HG02623 (cell line): ENCODE results near the gene AJM1.
"Not testable (repeated sequence)": the region's sequence is repeated elsewhere in the genome, so short reads cannot be mapped to it uniquely, and the experiment has no call there.

Source experiments
- ATAC-seq: cut with Tn5 transposase; IDR thresholded peaks from one replicate; pipeline ENCODE4 v1.9.1; 2021; ENCODE audit warnings: moderate library complexity; ENCODE audit not compliant: unreplicated experiment

Gene AJM1

DNA sequence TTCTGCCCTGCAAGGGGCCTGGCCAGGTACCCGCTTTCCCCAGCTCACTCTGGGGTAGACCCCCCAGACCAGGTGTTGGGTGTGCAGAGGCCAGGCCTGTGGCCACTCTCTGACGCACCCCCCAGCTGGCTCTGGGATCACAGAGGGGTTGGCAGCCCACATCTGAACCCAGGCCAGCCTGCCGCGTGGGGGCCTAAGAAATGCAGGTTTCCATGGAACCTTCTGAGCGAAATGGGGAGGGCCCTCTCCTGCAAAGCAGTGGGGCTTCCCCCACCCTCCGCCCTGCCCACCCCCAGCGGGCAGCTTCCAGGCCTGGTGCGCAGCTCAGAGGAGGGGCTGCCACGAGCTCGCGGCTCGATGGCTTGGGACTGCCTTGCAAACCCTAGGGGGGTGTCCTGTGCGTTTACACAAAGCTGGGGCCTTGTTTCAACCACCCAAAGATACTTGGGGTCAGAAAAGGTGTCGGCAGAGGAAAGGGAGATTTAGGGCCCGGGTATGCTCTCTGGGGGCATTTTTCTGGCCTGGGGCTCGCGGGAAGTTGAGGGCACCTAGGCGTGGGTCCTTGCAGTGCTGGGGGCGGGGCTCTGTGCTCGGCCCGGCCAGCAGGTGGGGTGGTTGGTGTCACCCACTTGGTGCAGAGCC, 1.0 kb downstream of the AJM1 start:
- ATAC-seq = not testable (repeated sequence)

DNA sequence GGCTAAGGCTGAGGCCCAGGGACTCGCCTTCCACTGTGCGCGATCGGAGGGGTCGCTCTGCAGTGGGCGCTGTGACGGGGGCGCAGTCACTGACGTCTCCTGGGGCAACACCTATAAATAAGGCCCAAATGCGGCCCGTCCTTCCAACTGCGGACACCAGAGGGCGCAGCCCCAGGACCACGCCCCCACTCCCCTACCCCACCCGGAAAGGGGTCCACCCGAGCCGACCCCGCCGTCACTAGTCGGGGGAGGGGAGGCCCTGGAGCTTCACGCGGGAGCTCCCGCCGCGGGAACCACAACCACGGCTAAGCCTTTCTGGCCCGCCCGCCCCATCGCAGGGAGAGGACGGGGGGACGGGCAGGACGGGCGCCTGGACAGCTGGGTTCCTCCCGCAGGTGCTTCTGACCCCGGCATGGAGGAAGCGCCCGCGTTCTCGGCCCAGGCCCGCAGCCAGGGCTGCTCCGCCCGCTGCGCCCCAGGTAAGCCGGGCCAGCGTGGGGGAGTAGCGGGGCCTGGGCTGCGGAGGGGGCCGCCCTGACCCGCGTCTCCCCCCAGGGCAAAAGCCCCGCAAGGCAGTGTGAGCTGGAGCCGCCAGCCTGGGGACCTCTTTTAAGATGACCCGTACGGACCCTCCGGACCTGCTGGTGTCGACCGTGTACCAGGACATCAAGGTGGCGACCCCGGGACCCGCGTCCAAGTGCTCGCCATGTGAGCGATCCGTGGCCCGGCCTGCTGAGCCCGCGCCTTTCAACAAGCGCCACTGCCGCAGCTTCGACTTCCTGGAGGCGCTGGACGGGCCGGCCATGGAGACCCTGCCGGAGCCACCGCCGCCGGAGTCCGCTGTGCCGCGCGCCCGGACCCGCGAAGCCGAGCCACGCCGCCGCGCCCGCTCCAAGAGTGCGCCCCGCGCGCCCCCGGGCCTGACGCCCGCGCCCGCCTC, 1.8 kb downstream of the AJM1 start:
- not testable (repeated sequence) for ATAC-seq

DNA sequence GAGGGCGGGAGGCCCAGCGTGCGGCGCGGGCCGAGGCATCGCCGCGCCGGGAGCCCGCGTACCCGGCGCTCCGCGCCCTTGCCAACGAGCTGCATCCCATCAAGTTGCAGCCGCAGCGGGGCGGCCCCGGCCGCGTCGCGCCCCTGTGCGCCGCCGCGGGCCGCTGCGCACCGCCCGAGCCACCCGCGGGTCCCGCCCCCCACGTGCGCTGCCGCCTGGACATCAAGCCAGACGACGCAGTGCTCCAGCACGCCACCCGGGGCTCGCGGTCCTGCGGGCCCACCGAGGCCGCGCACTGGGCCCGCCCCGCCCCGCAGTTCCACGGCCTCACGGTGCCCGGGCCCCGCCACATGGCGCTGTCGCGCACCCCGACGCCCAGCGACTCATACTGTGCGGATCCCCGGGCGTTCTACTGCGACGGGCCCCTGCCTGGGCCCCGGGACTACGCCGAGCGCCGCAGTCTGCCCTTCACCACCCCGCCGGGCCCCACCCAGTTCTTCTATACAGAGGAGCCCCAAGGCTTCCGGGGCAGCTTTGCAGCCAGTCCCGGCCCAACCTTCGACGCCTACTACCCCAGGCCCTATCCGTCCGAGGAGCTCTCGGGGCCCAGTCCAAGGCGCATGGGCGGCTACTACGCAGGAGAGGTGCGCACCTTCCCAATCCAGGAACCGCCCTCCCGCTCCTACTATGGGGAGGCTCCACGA, 2.6 kb downstream of the AJM1 start:
- no peak for ATAC-seq

DNA sequence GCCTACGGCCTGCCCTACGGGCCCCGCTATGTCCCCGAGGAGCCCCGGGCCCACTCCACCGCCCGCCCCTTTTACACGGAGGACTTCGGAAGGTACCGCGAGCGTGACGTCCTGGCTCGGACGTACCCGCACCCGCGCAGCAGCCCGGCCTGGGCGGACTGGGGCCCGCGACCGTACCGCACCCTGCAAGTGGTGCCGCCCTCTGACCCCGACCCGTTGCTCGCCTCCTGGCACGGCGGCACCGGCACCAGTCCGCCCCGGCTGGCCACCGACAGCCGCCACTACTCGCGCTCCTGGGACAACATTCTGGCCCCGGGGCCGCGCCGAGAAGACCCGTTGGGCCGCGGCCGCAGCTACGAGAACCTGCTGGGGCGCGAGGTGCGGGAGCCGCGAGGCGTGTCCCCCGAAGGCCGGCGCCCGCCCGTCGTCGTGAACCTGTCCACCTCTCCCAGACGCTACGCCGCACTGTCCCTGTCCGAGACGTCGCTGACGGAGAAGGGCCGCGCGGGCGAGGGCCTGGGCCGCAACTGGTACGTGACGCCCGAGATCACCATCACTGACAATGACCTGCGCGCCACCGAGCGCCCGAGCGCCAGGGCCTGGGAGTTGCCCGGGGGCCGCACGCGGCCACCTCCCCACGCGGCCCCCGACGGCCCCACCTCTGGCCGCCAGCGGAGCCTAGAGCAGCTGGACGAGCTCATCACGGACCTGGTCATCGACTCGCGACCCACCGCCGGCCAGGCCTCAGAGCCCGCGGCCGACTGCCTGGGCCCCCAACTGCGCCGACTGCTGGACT, 3.4 kb downstream of the AJM1 start:
- ATAC-seq = no peak

DNA sequence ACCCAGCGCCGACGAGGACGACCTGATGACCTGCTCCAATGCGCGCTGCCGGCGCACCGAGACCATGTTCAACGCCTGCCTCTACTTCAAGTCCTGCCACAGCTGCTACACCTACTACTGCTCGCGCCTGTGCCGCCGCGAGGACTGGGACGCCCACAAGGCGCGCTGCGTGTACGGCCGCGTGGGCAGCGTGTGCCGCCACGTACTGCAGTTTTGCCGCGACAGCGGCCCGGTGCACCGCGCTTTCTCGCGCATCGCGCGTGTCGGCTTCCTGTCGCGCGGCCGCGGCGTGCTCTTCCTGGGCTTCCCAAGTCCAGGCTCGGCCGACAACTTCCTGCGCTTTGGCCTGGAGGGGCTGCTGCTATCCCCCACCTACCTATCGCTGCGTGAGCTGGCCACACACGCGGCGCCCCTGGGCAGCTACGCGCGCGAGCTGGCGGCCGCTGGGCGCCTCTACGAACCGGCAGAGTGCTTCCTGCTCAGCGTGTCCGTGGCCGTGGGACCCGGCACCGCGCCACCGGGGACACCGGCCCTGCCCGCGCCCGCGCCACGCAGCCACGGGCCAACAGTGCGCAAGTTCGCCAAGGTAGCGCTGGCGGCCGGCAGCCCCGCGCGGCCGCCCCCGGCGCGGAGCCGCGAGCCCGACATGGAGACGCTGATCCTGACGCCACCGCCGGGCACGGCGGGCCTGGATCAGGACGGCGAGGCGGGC, 4.3 kb downstream of the AJM1 start:
- no peak for ATAC-seq

DNA sequence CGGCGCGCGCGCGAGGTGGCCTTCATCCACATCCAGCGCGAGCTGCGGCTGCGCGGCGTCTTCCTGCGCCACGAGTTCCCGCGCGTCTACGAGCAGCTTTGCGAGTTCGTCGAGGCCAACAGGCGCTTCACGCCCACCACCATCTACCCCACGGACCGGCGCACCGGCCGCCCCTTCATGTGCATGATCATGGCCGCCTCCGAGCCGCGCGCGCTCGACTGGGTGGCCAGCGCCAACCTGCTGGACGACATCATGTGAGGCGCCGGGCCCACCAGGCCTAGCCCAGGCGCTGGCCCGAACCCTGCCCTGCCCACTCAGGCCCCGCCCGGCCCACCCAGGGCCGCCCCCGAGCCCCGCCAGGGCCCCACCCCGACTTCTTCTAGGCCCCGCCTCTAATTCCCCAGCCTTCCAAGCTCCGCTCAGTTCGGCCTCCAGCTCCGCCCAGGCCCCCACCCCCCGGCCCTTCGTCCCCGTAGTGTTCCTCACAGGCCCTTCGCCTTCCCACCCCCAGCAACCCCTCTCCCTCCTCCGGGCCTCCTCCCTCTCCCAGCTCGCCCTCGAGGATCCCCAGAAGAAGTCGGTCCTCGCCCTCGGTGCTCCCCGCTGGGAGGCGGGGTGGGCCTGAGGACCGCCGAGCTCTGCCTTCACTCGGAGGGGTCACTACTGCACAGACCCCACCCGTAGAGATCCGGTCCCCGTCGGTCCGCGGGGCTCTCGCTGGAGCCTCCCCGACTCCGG, 5.0 kb downstream of the AJM1 start:
- no peak for ATAC-seq

DNA sequence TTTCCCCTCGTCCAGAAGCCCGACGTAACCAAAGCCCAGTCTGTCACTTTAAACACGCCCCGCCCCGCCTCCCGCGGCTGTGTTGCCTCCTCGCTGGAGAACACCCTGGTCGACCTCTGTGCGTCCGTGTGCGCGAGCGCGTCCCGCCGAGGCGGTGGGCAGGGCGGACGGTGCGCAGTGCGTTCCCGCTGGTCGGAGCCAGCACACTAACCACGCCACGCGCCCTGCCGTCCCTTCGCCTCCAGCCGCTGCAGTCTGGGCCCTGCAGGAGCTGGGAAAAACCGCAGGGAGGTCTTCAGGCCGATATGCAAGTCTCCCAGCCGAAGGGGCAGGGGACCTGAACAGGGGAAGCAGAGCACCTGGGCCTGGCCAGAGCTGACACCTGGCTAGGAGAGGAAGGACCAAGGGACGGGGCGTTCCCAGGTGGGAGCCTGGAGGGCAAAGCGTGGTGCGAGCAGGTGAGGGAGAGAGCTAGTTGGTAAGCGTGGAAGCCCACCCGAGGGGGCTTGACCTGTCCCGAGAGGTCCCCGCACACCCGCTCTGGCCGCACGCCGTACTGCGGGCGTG, 5.6 kb downstream of the AJM1 start:
- ATAC-seq = no peak

DNA sequence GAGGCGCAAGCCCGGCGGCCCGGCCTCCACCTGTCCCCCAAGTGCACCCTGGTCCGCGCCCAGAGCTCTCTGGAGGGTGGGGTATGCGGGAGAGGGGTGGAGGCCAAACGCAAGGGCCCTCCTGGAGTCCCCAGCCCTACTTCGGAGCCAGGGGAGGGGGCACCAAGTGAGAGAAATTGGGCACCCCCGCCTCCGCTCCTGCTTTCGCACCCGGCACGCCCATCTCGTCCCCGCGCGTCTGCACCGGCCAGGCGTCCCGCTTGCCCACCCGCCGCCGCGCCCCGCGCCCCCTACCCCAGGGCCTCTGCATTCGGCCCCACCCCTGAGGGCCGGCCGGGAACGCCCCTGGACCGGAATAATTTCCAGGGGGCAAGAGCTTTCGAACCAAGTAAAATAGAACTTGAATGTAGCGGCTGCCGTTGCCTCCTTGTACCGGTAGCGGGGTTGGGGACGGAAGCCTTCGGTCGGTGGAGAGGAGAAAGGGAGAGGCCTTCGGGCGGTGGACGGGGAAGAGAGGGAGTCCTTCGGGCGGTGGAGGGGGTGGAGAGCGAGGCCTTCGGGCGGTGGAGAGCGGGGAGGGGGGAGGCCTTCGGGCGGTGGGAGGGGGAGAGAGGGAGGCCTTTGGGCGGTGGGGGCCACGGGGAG, 6.2 kb downstream of the AJM1 start:
- ATAC-seq = no peak

DNA sequence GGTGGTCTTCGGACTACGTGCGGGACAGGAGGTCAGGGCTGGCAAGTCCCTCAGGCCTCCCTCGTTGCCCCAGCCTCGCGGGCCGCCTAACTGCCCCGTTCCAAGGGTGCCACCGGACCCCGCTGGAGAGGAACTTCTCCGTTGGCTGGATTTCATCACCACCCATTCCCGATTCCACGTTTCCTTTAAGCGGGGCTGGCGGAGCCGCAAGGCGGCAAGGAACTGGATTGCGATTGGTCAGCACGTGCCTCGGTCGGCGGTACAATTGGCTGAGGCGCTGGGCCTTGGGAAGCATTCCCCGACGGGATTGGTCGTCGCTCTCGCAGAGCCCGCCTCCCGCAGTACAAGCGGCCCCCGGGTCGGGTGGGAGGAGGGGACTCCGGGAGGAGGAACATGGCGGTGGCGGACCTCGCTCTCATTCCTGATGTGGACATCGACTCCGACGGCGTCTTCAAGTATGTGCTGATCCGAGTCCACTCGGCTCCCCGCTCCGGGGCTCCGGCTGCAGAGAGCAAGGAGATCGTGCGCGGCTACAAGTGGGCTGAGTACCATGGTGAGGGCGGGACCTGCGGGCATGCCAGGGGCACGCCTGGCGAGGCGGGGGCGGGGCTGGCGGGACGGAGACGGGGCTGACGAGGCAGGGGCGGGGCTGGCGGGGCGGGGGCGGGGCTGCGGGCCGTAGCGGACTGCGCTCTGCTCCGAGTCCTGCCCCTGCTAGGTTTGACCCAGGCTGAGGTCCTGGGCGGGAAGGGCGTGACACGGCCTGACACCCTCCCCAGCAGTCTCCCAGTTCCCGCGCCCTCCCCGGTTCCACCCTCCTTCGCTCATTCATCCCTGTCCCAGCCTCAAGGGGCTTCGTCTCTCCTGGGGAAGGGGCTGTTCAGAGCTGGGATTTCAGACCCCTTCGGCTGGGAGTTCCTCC, 7.0 kb downstream of the AJM1 start, which contains the start of gene PHPT1:
TSS of gene PHPT1 (plus strand) at position 372 of the 922 bp plus-strand sequence. CDS start at position 394, 22 bp downstream.
- ATAC-seq = peak; percentile 75

DNA sequence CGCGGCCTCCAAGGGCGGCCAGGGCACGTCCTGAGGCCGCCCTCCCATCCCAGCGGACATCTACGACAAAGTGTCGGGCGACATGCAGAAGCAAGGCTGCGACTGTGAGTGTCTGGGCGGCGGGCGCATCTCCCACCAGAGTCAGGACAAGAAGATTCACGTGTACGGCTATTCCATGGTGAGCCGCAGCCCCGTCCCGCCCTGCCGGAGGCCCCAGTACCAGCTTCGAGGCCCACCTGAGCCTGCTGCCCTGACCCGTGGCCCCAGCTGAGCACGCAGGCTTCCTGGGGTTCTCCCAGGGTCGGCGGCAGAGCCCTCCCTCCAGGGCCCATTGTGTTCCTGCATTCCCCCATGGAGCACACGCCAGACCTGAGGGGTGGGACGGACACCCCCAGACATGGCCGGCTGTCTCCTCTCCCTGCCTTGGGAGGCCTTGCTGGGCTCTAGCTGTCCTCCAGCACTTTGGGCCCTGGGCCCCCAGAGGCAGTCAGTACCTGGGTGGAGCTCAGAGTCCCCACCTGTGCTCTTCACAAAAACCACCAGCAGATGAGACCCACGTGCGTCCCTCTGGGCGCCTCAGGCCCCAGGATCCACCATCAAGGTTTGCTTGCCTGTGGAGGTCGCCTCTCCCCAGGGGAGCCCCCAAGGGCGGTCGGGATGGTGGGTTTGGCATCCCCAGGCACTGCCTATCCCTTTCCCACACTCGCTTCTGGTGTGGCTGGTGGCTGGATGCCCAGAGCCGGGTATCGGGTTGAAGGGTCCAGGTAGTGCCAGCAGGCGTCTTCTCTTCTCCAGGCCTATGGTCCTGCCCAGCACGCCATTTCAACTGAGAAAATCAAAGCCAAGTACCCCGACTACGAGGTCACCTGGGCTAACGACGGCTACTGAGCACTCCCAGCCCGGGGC, 7.9 kb downstream of the AJM1 start:
- no peak for ATAC-seq

DNA sequence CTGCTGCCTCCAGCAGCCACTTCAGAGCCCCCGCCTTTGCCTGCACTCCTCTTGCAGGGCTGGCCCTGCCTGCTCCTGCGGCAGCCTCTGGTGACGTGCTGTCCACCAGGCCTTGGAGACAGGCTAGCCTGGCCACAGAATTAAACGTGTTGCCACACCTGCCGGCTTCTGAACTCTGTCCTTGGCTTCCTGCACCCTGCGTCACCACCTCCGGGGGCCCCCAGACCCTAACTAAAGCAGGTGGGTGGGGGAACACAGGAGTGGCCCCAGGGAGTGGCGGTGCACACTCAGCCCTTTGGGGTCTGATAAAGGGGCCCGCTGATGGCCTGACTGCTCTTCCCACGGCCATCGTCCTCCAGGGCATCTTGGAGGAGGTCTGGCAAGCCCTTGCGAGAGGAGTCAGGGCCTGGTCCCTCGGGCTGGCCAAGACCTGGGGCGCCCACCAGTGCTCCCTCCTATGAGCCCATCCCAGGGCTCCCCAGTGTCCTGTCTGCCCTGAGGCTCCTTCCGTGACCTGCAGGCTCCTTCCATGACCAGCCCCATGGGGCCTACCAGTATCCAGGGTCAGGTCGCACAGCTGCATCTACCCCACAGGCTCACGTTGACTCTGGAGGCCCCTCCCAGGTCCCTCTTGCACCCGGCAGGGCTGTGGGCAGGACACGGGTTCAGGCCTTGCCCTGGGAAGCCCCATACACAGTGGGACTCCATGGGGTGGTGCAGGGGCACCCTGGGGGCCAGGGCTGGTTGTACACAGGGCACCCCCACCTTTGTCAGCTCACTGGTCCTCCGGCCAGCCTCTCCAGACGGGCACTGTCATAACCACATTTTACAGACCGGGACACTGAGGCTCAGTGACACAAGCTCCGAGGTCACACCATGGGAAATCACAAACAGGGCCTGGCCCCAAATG, 8.8 kb downstream of the AJM1 start:
- ATAC-seq = no peak

DNA sequence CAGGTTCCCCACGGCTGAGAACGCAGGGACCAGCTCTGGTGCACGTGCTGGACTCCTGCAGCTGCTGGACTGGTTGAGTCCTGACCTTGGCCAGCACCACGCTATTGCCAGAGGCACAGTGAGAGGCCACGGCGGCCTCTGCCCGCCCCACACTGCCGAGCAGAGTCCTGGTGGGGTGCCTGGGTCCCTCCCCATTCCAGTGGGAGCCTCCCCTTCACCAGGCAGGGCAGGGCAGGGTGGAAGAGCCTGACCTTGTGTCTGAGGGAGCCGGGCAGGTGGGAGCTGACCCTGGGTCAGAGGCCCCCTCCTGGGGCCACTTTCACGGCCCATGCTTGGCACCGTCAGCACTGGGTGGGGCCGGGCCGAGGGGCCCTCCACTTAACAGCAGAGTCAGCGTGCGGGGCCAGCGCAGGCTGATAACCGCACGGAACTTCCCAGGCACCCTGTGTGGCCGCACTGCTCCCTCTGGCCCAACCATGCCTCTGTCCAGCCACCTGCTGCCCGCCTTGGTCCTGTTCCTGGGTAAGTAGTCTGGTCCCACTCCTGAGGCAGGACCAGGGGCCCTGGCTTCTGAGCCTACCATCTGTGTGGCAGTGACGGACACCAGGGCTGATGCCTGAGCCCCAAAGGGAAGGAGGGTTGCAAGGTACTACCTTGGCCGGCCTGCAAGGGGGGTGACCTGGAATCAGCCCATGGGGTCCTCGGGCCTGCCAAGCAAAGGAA, 9.8 kb downstream of the AJM1 start, which contains the start of gene MAMDC4:
TSS of gene MAMDC4 (plus strand) at position 406 of the 723 bp plus-strand sequence. CDS start at position 477, 71 bp downstream.
- no peak for ATAC-seq

DNA sequence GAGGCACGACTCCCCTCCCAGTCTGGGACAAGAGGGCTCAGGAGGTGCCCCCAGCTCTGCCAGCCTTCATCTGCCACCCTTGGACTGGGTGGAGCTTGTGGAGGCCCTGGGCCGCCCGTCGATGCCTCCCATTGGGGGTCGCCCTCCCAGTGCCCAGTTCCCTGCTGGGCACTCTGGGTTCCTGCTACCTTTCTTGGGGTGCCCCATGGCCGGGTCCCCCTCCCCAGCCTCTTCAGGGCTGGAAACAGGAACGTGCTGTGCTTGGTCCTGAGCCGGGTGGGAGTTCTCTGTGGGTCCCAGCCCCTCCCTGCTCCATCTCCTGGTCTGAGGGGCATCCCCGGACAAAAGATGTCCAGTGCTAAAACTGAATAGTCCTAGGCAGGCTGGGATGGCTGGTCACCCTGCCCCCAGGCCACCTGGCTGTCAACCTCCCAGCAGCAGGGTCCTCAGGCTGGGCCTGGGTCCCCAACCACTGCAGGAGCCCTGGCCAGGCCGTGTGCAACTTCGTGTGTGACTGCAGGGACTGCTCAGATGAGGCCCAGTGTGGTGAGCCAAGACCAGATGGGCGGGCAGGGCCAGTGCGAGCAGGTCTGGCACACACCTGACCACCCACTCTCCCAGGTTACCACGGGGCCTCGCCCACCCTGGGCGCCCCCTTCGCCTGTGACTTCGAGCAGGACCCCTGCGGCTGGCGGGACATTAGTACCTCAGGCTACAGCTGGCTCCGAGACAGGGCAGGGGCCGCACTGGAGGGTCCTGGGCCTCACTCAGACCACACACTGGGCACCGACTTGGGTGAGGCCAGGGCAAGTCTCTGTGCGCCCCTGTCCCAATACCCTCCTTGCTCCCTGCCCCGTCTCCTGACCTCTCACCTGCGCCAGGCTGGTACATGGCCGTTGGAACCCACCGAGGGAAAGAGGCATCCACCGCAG, 10.7 kb downstream of the AJM1 start:
- ATAC-seq = no peak
